Mucosa of rectum (tissue), 2 donors: ENCODE data around the gene LCOR.

Experiments used
- H3K27ac ChIP-seq, 2 donors: one replicate each; pipeline ENCODE4 v1.7.0; 2013; ENCODE audit warnings: inconsistent platforms in 2 of 2, low read depth in 2 of 2, low read length in 2 of 2
- H3K27me3 ChIP-seq, 2 donors: one replicate each; pipeline ENCODE4 v1.7.0; 2013; ENCODE audit warnings: low read length in 2 of 2; ENCODE audit not compliant: control insufficient read depth in 2 of 2, insufficient read depth in 2 of 2
- H3K36me3 ChIP-seq, 2 donors: one replicate each; pipeline ENCODE4 v1.7.0; 2013; ENCODE audit warnings: low read length in 2 of 2; ENCODE audit not compliant: control insufficient read depth in 2 of 2, insufficient read depth in 2 of 2
- H3K4me1 ChIP-seq, 2 donors: one replicate each; pipeline ENCODE4 v1.7.0; 2013; ENCODE audit warnings: low read length in 2 of 2, mild to moderate bottlenecking in 1 of 2; ENCODE audit not compliant: control insufficient read depth in 2 of 2, insufficient read depth in 2 of 2
- H3K4me3 ChIP-seq, 2 donors: one replicate each; pipeline ENCODE4 v1.7.0; 2013; ENCODE audit warnings: low read length in 2 of 2
- H3K9ac ChIP-seq, 2 donors: one replicate each; pipeline ENCODE4 v1.7.0; 2013; ENCODE audit warnings: low read length in 2 of 2, low read depth in 1 of 2, mild to moderate bottlenecking in 1 of 2
- H3K9me3 ChIP-seq, 2 donors: one replicate each; pipeline ENCODE4 v1.7.0; 2013; ENCODE audit warnings: low read length in 2 of 2; ENCODE audit not compliant: control insufficient read depth in 2 of 2
- donor health status: healthy.
- donor health status: Normal muscosa, but diverticular disease.

The LCOR gene

DNA sequence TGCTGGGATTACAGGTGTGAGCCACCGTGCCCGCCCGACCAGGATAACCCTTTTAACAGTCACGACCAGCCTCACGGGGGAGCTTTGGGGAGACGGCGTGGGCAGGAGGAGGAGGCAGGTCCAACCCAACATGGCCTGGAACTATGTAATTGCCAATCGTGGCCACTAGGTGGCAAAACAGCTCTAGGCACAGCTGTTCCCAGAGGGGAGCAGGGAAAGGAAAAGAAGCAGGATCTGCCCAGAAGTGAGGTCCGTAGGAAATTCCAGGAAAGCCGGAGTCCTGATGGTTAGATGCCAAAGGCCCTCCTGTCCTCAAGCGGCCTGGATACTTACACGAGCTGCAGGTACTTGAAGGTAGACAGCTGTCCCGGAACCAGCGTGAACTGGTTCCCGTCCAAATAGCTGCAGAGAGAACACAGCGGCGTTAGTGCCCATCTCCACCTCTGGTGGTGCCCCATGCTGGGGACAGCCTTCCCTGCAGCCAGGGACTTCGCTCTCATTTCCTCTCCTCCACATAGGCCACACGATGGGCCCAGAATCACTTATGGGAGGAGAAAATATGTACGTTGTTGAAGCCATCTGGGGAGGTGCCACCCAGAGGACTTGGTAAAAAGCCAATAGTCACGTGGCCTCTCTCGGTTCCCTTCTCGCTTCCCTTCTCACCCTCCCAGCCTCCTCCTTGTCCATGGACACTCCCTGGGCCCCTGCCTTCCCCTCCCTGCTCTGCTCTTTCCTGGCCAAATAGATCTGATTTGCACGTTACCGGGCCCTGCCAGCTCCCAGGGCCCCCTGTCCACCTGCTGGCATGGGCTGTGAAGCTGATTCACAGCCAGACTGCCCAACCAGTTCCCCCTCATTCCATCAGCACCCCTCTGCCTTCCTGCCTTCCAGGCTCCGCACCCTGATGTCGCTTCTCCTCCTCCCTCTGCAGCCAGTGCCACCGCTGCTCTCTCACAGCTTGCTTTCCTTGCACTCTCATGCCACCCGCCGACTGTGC lies 205.6 kb downstream of the LCOR start:
- Histone ChIP-seq H3K27me3 (no peaks in the 10 kb centered on the region), H3K9ac (peak overlapping the region; percentile 13 to 58), H3K4me3 (peak overlapping the region; percentile 65 to 82), H3K36me3 (no peaks in the 10 kb centered on the region), H3K9me3 (no peaks in the 10 kb centered on the region), H3K4me1 (peaks cover 7 to 11% of the 10 kb centered on the region in 2 donors), H3K27ac (no peak overlapping the region)

DNA sequence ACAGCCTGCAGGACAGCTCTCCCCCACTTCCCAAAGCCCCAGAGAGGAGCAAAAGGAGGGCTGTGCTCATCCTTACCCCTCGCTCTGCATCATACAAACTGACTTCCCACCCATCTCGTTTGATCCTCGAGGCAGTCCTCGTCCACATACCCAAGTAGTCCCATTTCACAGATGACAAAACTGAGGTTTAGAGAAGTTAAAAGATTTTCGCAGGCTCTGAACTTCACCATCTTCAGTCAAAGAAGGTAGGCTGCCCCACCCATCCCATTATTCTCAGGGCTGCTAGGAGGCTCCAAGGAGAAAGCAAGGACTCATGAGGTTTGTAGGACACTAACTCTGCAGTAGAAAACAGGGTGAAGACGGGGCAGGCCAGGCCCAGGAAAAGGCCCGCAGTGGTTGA lies 206.6 kb downstream of the LCOR start:
- H3K36me3 ChIP-seq: no peaks in the 10 kb centered on the region
- H3K9ac ChIP-seq: no peak overlapping the region
- no peak overlapping the region for H3K4me3 ChIP-seq
- no peaks in the 10 kb centered on the region for H3K9me3 ChIP-seq
- no peak overlapping the region for H3K27ac ChIP-seq
- no peaks in the 10 kb centered on the region for H3K27me3 ChIP-seq
- H3K4me1 ChIP-seq: peaks cover 7 to 11% of the 10 kb centered on the region in 2 donors

DNA sequence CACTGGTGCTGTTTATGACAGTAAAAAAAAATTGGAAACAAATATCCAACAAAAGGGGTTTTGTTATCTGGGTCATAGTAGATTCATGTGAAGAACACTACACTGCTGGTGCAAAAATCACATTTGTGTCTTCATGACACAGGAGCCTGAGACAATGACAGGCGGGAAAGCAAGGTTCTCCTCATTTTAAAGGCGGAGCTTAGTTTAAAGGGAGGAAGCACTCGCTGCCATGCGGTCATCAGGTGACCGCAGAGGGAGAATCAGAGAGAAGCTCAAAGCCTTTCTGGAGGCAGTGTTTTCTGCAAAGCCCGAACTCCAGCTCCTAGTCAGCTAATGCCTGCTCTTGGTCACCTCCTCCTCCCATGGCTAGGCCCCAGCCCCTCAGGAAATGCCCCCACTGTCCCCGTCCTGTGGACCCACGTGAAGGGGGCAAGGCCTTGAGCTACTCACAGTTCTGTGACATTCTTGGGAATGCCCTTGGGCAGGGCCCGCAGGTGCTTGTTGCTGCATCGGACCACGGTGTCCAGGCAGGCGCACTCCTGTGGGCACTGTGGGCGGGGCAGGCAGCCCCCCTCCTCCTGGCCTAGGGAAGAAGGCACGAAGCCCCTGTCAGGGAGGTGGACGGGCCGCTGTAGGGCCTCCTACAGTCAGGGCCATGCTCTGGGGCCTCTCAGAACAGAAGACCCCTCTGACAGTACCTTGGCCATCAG lies 207.6 kb downstream of the LCOR start:
- Histone ChIP-seq H3K9ac (no peak overlapping the region), H3K27me3 (no peaks in the 10 kb centered on the region), H3K36me3 (no peaks in the 10 kb centered on the region), H3K9me3 (no peaks in the 10 kb centered on the region), H3K4me1 (peaks cover 7 to 11% of the 10 kb centered on the region in 2 donors), H3K27ac (no peak overlapping the region), H3K4me3 (no peak overlapping the region)

- no peak overlapping the region for H3K9ac ChIP-seq
- H3K36me3 ChIP-seq: no peaks in the 10 kb centered on the region
Measured at GRCh38 chr10:97040248-97040584, 208.1 kb downstream of the LCOR start.

DNA sequence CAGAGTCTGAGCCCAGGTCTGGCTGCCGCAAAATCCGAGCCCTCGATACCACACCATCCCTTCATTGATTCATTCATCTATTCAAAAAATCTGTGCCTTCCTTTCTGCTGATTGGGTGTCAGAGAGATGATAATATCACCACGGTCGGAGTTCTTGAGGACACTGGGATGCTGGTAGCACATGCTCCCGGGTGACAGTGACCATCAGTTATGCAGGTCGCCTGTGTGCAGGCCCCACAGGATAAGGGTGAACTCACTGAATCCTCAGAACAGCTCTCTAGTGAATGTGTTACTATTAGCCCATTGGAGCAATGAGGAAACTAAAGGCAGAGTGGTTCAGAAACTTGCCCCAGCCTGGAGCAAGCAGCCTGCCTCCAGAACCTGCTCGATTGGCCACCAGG lies 208.6 kb downstream of the LCOR start:
- Histone ChIP-seq H3K4me3 (no peak overlapping the region), H3K4me1 (peaks cover 7 to 11% of the 10 kb centered on the region in 2 donors), H3K27ac (no peak overlapping the region), H3K9me3 (no peaks in the 10 kb centered on the region), H3K27me3 (no peaks in the 10 kb centered on the region), H3K9ac (no peak overlapping the region), H3K36me3 (no peaks in the 10 kb centered on the region)

More at GRCh38 chr10:97040248-97040584, 208.1 kb downstream of the LCOR start:
- Histone ChIP-seq H3K4me3 (no peak overlapping the region), H3K27ac (no peak overlapping the region), H3K27me3 (no peaks in the 10 kb centered on the region), H3K4me1 (peaks cover 7 to 11% of the 10 kb centered on the region in 2 donors), H3K9me3 (no peaks in the 10 kb centered on the region)

DNA sequence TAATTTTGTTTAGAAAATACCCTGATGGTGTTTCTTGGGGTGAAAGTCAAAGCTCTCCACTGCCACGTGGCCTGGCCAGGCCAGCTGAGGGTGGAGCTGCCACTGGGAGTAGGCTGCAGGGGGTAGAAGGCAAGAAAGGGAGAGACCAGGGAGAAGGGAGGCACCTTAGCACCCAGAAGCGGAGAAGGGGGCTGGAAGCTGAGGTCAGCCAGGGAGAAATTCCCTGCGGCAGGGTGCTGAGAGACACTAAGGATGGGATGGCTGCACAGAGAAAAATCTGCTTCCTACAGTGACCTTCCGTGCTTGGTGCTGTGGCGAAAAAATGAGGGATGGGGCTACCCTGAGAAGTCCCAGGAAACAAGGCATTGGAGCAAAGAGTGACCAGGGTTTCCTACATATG lies 210.0 kb downstream of the LCOR start:
- no peak overlapping the region for H3K9ac ChIP-seq
- H3K4me1 ChIP-seq: peaks cover 7 to 11% of the 10 kb centered on the region in 2 donors
- no peak overlapping the region for H3K4me3 ChIP-seq
- H3K27me3 ChIP-seq: no peaks in the 10 kb centered on the region
- no peaks in the 10 kb centered on the region for H3K36me3 ChIP-seq
- no peak overlapping the region for H3K27ac ChIP-seq
- no peaks in the 10 kb centered on the region for H3K9me3 ChIP-seq

- peaks cover 1 to 3% of the 10 kb centered on the region in 2 donors for H3K4me1 ChIP-seq
- H3K36me3 ChIP-seq: no peaks in the 10 kb centered on the region
- H3K9ac ChIP-seq: no peak overlapping the region
- no peaks in the 10 kb centered on the region for H3K9me3 ChIP-seq
- H3K27ac ChIP-seq: no peak overlapping the region
- H3K4me3 ChIP-seq: no peak overlapping the region
- no peaks in the 10 kb centered on the region for H3K27me3 ChIP-seq
Measured at GRCh38 chr10:97042716-97043562, 210.8 kb downstream of the LCOR start.

GRCh38 chr10:97043563-97043855 lies 211.4 kb downstream of the LCOR start:
- H3K27ac ChIP-seq: no peak overlapping the region
- H3K27me3 ChIP-seq: no peaks in the 10 kb centered on the region
- no peaks in the 10 kb centered on the region for H3K36me3 ChIP-seq
- no peaks in the 10 kb centered on the region for H3K4me1 ChIP-seq
- no peak overlapping the region for H3K9ac ChIP-seq
- H3K9me3 ChIP-seq: no peaks in the 10 kb centered on the region
- H3K4me3 ChIP-seq: no peak overlapping the region
